ENCODE measurements around the gene OOSP1. TPM values are rescaled to one million over a fixed set of nuclear protein-coding genes. Genes with fewer than 3 reads are reported as not detected.

The OOSP1 gene
- total RNA-seq, 1 donor from 2014 or later, result not detected

- FAIRE-seq (no peak), DNase-seq (ENCODE audit: low read depth) (no peak)
- H3K27me3 ChIP-seq (ENCODE audit: insufficient read depth, low read length), result no peaks in the 10 kb centered on the region
- Mint-ChIP-seq H3K27me3 (ENCODE audit: low read depth, unreplicated experiment) (no peaks in the 10 kb centered on the region), H3K4me3 (ENCODE audit: unreplicated experiment) (no peak overlapping the region), H3K9me3 (ENCODE audit: unreplicated experiment) (no peaks in the 10 kb centered on the region), H3K4me1 (ENCODE audit: low read depth, unreplicated experiment) (no peaks in the 10 kb centered on the region), H3K27ac (ENCODE audit: unreplicated experiment) (no peak overlapping the region), H3K36me3 (ENCODE audit: low read depth, unreplicated experiment) (no peaks in the 10 kb centered on the region)
- H3K4me1 ChIP-seq (ENCODE audit: insufficient read depth, low read length), result no peaks in the 10 kb centered on the region
- no peak overlapping the region for H3K4me2 ChIP-seq (ENCODE audit: low read length)
- H3K79me2 ChIP-seq (ENCODE audit: insufficient read depth, low read length), result no peaks in the 10 kb centered on the region
- no peak overlapping the region for H3K9ac ChIP-seq (ENCODE audit: low read length)
- no peak overlapping the region for H3K27ac ChIP-seq (ENCODE audit: low read depth, low read length)
- H2AFZ ChIP-seq (ENCODE audit: low read depth, low read length), result no peak overlapping the region
- H3K9me3 ChIP-seq (ENCODE audit: insufficient read depth, low read depth, low read length), result no peaks in the 10 kb centered on the region
- H3K36me3 ChIP-seq (ENCODE audit: insufficient read depth, low read length), result no peaks in the 10 kb centered on the region
- H4K20me1 ChIP-seq (ENCODE audit: insufficient read depth, low read length), result no peaks in the 10 kb centered on the region
- TF ChIP-seq, protein P1, sequence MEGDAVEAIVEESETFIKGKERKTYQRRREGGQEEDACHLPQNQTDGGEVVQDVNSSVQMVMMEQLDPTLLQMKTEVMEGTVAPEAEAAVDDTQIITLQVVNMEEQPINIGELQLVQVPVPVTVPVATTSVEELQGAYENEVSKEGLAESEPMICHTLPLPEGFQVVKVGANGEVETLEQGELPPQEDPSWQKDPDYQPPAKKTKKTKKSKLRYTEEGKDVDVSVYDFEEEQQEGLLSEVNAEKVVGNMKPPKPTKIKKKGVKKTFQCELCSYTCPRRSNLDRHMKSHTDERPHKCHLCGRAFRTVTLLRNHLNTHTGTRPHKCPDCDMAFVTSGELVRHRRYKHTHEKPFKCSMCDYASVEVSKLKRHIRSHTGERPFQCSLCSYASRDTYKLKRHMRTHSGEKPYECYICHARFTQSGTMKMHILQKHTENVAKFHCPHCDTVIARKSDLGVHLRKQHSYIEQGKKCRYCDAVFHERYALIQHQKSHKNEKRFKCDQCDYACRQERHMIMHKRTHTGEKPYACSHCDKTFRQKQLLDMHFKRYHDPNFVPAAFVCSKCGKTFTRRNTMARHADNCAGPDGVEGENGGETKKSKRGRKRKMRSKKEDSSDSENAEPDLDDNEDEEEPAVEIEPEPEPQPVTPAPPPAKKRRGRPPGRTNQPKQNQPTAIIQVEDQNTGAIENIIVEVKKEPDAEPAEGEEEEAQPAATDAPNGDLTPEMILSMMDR (IDR thresholded peaks at IDR 0.05; ENCODE audit: insufficient read depth, low read depth, low read length), result no peak
- no peak for TF ChIP-seq EZH2 (IDR thresholded peaks at IDR 0.05; ENCODE audit: insufficient read depth, low read length)
- H3K4me3 ChIP-seq (ENCODE audit: insufficient read depth, low read depth, low read length), result no peak overlapping the region
Observed at GRCh38 chr11:59965424-59965823, 27.2 kb downstream of the OOSP1 start.

DNA sequence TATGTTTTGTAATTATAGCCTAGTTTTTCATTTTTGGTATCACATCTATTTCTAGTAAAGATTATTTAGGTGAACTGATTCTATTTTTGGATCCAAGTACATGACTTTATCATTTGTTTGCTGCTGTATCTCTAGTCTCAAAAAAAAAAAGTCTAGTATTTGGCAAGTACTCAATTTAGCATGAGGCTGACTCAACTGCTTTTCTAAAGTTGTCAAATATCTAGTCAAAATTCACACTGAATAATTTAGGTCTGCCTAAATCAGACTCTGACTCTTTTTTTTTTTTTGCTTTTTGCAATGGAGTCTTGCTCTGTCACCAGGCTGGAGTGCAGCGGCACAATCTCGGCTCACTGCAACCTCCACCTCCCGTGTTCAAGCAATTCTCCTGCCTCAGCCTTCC lies 28.0 kb downstream of the OOSP1 start:
- no peak overlapping the region for H3K4me3 ChIP-seq (ENCODE audit: insufficient read depth, low read depth, low read length)
- H4K20me1 ChIP-seq (ENCODE audit: insufficient read depth, low read length), result no peaks in the 10 kb centered on the region
- no peak overlapping the region for H2AFZ ChIP-seq (ENCODE audit: low read depth, low read length)
- H3K27ac ChIP-seq (ENCODE audit: low read depth, low read length), result no peak overlapping the region
- TF ChIP-seq, protein P1 (IDR thresholded peaks at IDR 0.05; ENCODE audit: insufficient read depth, low read depth, low read length), result no peak
- TF ChIP-seq EZH2 (IDR thresholded peaks at IDR 0.05; ENCODE audit: insufficient read depth, low read length), result no peak
- no peaks in the 10 kb centered on the region for H3K36me3 Mint-ChIP-seq (ENCODE audit: low read depth, unreplicated experiment)
- no peak overlapping the region for H3K9ac ChIP-seq (ENCODE audit: low read length)
- no peaks in the 10 kb centered on the region for H3K9me3 Mint-ChIP-seq (ENCODE audit: unreplicated experiment)
- FAIRE-seq (no peak), DNase-seq (ENCODE audit: low read depth) (no peak)
- no peaks in the 10 kb centered on the region for H3K27me3 ChIP-seq (ENCODE audit: insufficient read depth, low read length)
- no peak overlapping the region for H3K4me2 ChIP-seq (ENCODE audit: low read length)
- H3K9me3 ChIP-seq (ENCODE audit: insufficient read depth, low read depth, low read length), result no peaks in the 10 kb centered on the region
- H3K27ac Mint-ChIP-seq (ENCODE audit: unreplicated experiment), result no peak overlapping the region
- no peaks in the 10 kb centered on the region for H3K4me1 Mint-ChIP-seq (ENCODE audit: low read depth, unreplicated experiment)
- H3K36me3 ChIP-seq (ENCODE audit: insufficient read depth, low read length), result no peaks in the 10 kb centered on the region
- H3K4me1 ChIP-seq (ENCODE audit: insufficient read depth, low read length), result no peaks in the 10 kb centered on the region
- H3K79me2 ChIP-seq (ENCODE audit: insufficient read depth, low read length), result no peaks in the 10 kb centered on the region
- H3K27me3 Mint-ChIP-seq (ENCODE audit: low read depth, unreplicated experiment), result no peaks in the 10 kb centered on the region
- no peak overlapping the region for H3K4me3 Mint-ChIP-seq (ENCODE audit: unreplicated experiment)

DNA sequence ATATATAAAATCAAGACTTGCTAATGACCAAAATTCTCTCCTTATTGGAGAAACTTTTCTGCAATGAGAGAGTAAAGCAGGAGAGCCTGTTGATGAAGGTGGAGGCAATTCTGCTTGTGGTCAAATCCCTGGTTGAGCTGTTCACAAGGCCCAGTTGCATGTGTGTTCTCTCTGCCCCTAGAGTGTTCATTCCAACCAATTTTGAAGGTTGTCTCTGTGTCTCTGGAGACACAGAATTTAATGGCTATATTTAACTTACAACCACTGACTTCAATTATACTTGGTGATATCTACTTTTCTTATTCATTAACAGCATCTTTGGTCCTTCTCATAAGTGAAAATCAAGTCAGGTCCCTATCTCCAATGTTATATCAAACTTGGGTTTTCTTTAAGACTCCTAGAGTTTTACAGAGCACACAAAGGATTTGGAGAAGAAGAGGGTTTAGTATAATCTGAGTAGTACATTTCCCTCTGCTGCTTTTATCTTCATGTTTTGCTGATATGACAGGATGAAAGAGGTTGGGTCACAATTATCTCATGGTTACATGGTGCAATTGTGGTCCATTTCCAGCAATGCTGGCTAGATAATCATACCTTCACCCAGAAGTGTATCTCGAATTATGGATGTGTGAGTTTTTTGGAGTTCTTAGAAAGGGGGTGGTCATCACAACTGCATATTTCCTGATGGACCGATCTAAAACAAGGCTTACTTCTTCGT lies 29.6 kb downstream of the OOSP1 start:
- FAIRE-seq, result no peak
- Histone ChIP-seq H3K4me1 (ENCODE audit: insufficient read depth, low read length) (no peaks in the 10 kb centered on the region), H3K79me2 (ENCODE audit: insufficient read depth, low read length) (no peaks in the 10 kb centered on the region), H3K4me2 (ENCODE audit: low read length) (no peak overlapping the region), H4K20me1 (ENCODE audit: insufficient read depth, low read length) (no peaks in the 10 kb centered on the region), H2AFZ (ENCODE audit: low read depth, low read length) (no peak overlapping the region), H3K9me3 (ENCODE audit: insufficient read depth, low read depth, low read length) (no peaks in the 10 kb centered on the region), H3K27ac (ENCODE audit: low read depth, low read length) (no peak overlapping the region), H3K36me3 (ENCODE audit: insufficient read depth, low read length) (no peaks in the 10 kb centered on the region), H3K9ac (ENCODE audit: low read length) (no peak overlapping the region), H3K4me3 (ENCODE audit: insufficient read depth, low read depth, low read length) (no peak overlapping the region), H3K27me3 (ENCODE audit: insufficient read depth, low read length) (no peaks in the 10 kb centered on the region)
- TF ChIP-seq, protein P1 (IDR thresholded peaks at IDR 0.05; ENCODE audit: insufficient read depth, low read depth, low read length), result no peak
- no peak for TF ChIP-seq EZH2 (IDR thresholded peaks at IDR 0.05; ENCODE audit: insufficient read depth, low read length)
- Mint-ChIP-seq H3K4me1 (ENCODE audit: low read depth, unreplicated experiment) (no peaks in the 10 kb centered on the region), H3K9me3 (ENCODE audit: unreplicated experiment) (no peaks in the 10 kb centered on the region), H3K27me3 (ENCODE audit: low read depth, unreplicated experiment) (no peaks in the 10 kb centered on the region), H3K36me3 (ENCODE audit: low read depth, unreplicated experiment) (no peaks in the 10 kb centered on the region), H3K4me3 (ENCODE audit: unreplicated experiment) (no peak overlapping the region), H3K27ac (ENCODE audit: unreplicated experiment) (no peak overlapping the region)
- DNase-seq (ENCODE audit: low read depth), result no peak
